NCI-H187 (cell line): Measurements from ENCODE around the gene PLK5.
"Not testable (repeated sequence)": the region's sequence is repeated elsewhere in the genome, so short reads cannot be mapped to it uniquely, and the experiment has no call there.

ENCODE experiments used
- DNase-seq, 2 experiments: peaks; one replicate each; lab custom pipeline; 2025; lab: John Stamatoyannopoulos, UW

PLK5 gene

DNA sequence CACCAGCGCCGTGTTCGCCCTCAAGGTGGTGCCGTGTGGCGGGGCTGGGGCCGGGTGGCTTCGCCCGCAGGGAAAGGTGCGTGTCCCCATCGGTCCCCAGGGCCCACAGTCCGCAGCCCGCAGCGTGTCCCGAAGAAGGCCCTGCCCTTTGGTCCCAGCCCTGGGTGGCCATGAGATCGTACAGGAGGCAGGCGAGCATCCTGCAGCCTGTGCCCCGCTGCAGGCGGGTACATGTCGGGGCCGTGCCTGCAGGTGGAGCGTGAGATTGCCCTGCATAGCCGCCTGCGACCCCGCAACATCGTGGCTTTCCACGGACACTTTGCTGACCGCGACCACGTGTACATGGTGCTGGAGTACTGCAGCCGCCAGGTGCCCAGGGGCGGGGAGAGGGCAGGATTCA is 1.5 kb downstream of the PLK5 start:
- no peak for DNase-seq

DNA sequence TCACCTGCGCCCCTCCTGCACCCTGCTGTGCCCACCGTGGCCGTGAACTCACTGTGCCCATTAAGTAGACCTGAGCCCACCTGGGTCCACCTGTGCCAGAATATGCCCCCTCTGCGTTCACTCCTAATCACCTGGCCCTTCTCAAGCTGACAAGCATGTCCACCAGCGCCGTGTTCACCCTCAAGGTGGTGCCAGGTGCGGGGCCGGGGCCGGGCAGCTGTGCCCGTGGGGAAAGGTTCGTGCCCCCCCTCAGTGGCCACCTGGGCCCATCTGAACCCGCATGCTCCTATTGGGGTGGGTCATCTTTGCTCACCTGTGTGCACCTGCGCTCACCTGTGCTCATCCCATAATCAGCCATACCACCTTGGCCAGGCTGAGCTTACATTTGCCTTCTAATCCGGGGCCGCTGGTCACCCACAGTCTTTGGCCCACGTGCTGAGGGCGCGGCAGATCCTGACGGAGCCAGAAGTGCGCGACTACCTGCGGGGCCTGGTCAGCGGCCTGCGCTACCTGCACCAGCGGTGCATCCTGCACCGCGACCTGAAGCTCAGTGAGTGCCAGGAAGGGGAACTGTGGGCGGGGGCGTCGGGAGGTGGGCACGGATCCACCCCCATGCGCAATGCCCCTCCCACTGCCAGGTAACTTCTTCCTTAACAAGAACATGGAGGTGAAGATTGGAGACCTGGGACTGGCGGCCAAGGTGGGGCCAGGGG is 2.3 kb downstream of the PLK5 start:
- no peak for DNase-seq

DNA sequence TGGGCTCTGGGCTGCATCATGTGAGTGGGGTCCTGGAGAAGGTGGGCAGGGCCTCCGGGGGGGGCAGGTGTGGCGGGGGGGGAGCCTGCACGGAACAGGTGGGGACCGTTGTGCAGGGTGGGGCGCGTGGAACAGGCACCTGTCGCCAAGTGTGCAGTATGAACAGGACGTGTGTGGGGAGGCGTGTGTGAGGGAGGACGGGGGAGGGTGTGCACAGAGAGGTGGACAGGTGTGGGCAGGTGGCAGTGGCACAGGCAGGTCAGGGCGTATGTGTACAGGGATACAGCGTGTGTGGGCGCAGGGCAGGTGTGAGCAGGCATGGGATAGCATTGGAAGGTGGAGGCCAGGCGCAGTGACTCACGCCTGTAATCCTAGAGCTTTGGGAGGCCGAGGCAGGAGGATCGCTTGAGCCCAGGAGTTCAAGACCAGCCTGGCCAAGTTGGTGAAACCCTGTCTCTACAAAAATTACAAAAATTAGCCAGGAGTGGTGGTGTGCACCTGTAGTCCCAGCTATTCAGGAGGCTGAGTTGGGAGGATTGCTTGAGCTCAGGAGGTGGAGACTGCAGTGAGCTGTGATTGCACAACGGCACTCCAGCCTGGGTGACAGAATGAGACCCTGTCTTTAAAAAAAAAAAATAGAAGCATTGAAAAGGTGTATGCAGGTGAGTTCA is 3.2 kb downstream of the PLK5 start:
- DNase-seq = no peak

DNA sequence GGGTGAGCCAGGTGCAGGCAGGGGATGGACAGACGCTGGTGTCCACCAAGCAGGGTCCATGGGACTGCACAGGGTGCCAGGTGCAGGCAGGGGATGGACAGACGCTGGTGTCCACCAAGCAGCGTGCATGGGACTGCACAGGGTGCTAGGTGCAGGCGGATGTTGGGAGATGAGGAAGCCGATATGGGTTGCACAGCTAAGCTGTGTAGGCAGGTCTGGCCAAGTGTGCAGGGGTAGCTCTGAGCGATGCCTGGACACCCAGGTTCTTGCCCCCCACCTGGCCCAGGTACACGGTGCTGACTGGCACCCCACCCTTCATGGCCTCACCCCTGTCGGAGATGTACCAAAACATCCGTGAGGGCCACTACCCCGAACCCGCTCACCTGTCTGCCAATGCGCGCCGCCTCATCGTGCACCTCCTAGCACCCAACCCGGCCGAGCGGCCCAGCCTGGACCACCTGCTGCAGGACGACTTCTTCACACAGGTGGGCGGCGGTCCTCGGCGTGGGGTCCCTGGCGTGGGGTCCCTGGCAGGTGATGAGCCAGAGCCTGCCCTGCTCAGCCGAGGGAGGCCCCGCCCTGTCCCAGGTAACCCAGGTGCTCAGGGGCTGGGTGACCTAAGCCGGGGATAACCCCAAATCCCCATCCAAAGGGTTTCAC is 3.9 kb downstream of the PLK5 start:
- no peak for DNase-seq

DNA sequence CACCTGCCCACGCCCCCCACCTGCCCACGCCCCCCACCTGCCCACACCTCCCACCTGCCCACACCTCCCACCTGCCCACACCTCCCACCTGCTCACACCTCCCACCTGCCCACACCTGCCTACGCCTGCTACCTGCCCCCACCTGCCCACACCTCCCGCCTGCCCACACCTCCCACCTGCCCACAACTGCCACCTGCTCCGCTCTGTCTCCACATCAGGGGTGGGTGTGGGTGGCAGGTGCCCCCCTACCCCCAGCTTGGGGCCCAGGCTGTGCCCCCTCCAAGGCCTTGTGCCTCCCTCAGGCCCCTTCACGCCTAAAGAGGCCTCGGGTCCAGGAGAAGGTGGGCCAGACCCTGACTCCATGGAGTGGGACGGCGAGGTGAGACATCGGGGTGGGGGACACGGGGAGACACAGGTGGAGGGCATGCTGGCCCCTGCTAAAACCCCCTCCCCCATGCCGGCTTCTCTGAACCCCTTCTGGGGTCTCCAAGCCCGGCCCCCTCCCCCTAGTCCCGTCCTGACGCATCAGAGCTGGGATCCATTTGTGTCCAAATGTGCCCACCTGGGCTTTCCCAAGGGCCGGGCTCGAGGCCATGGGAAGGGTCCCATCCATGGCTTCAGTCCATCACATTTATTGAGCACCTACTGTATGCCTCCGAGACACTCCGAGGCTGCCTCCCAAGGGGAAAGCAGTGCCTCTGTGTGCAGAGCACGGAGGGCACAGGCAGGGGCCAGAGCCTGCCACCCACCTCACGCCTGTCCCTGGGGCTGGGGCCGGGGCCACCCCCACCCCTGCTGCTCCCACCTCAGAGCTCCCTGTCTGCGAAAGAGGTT is 4.9 kb downstream of the PLK5 start:
- no peak for DNase-seq

DNA sequence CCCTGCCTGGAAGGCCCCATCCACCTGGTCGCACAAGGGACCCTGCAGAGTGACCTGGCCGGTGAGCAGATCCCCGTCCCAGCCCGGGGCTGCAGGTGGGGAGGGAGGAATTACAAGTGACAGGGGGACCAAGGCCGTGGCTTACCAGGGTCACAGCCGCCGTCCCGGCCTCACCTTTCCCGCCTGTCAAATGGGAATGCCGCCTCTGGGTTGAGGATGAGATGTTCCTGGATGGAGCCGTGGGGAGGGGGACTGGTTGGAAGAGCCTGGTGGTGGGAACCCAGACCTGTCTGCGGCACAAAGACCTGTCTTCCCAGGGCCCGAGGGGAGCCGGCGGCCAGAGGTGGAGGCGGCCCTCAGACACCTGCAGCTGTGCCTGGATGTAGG is 5.5 kb downstream of the PLK5 start:
- no peak for DNase-seq

DNA sequence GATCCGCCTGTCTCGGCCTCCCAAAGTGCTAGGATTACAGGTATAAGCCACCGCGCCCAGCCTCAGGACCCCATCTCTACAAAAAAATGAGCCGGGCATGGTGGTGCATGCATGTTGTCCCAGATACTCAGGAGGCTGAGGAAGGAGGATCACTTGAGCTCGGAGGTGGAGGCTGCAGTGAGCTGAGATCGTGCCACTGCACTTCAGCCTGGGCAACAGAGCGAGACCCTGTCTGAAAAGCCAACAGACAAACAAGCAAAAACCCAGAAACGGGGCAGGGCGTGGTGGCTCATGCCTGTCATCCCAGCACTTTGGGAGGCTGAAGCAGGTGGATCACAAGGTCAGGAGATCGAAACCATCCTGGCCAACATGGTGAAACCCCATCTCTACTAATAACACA is 7.0 kb downstream of the PLK5 start:
- DNase-seq = not testable (repeated sequence)

DNA sequence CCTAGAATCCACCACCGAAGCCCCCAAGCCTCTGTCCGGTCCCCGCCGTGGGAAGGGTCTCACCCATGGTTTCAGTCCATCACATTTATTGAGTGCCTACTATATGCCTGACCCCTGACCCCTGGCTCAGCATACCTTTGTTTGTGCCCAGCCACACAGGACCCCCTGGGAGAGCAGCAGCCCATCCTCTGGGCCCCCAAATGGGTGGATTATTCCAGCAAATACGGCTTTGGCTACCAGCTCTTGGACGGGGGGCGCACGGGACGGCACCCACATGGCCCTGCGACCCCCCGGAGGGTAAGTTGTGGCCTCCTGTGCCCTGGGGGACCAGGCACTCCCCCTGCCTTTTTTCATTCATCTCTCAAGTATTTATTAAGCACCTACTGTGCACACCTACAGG is 7.7 kb downstream of the PLK5 start:
- no peak for DNase-seq

DNA sequence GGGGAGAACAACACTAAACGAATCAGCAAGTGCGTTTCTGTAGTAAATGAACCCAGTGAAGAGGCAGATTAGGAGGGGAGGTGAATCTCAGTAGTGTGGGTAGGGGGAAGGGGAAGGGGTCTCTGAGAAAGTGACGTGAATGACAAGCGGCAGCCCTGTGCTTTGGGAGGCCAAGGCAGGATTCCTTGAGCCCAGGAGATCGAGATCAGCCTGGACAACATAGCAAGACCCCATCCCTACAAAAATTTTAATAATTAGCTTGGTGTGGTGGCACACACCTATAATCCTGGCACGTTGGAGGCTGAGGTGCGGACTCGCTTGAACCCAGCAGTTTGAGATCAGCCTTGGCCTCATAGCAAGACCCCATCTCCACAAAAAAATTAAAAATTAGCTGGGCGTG is 8.1 kb downstream of the PLK5 start:
- no peak for DNase-seq

DNA sequence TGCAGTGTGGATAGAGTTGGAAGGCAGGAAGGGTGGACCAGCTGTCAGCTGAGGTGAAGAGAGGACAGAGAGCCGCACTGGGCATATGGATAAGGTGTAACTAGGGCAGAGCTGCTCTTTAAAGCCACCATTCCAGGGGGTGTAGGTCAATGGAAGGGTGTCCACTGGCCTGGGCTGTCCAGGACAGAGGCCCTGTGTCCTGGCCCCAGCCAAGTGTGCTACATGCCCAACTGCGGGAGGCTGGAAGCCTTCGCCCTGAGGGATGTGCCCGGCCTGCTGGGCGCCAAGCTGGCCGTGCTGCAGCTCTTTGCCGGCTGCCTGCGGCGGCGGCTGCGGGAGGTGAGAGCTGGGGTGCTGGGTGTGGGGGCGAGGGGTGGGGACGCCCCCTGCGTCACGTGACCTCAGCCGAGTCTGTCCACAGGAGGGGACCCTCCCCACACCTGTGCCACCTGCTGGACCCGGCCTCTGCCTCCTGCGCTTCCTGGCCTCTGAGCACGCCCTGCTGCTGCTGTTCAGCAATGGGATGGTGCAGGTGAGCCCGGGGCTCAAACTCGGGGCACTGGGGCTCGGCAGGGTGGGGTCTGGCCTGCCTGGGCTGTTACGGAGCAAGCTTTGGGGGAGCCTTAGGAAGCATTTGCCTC is 9.8 kb downstream of the PLK5 start:
- no peak for DNase-seq

DNA sequence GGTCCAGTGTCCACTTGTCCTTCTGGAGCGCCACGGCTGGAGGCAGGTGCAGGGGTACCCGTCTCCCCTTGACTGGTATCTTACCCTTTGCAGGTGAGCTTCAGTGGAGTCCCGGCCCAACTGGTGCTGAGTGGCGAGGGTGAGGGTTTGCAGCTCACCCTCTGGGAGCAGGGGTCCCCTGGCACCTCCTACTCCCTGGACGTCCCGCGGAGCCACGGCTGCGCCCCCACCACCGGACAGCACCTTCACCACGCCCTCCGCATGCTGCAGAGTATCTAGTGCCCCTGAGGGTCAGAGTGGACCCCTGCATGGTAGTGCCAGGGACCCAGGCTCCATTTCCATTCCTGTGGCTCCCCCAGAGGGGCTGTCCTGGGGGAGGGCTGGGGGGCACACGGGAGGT is 11.1 kb downstream of the PLK5 start:
- DNase-seq = no peak

DNA sequence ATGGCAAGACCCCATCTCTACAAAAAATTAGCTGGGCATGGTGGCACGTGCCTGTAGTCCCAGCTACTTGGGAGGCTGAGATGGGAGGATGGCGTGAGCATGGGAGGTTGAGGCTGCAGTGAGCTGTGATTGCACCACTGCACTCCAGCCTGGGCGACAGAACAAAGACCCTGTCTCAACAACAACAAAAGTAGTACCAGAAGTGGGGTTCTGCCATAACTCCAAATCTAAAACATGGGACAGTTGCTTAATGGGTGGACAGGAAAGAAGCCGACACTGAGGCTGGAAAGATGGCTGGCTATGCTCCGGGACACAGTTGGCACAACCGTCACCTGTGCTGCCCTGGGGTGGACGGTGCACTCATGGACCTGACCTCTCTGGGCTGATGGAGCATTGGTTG is 11.8 kb downstream of the PLK5 start:
- not testable (repeated sequence) for DNase-seq

DNA sequence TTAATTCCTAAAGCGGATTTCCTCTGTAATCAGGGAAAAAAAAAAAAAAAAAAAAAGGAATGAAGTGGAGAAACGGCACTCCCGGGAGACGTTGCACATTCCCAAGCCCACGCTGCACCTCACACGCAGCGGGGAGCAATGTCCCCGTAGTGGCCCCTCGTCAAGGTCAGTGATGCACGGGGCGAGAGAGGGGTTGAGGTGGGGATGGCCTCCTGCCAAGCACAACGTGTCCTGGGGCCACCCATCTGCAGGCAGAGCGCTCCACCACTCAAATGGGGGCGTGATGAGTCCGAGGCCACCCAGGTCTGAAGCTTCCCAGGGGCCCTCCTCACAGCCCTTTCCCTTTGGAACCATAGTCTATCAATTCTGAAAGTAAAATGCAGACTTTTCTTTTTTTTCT is 15.1 kb downstream of the PLK5 start:
- no peak for DNase-seq

DNA sequence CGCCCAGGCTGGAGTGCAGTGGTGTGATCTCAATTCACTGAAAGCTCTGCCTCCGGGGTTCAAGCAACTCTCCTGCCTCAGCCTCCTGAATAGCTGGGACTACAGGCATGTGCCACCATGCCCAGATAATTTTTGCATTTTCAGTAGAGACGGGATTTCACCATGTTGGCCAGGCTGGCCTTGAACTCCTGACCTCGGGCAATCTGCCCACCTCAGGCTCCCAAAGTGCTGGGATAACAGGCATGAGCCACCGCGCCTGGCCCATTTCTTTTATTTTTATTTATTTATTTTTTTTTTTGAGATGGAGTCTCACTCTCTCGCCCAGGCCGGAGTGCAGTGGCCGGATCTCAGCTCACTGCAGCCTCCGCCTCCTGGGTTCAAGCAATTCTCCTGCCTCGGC is 15.9 kb downstream of the PLK5 start:
- not testable (repeated sequence) for DNase-seq

DNA sequence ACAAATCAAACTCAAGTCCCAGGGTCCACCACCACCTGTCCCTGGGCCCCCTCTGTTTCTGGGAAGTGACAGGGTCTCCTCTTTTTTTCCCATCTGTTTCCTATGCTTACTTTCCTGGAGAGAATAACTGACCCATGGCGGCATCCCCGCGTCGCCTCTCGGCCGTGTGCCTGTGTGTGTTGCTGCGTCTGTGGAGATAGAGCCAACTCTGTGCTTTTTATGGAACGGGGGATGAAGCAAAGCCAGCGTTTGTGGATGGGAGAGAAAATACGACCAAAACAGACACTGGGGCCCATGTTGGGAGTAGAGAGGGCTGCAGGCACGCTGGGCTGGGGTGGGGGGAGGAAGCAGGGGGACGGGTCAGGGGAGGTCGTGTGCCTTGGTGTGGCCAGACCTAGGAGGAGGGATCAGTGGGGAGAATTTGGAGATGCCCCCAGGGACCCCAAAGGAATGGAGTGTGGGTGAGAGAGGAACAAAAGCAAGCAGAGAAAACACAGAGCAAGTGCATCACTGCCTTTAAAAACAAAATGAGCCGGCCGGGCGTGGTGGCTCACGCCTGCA is 16.6 kb downstream of the PLK5 start:
- DNase-seq = no peak

DNA sequence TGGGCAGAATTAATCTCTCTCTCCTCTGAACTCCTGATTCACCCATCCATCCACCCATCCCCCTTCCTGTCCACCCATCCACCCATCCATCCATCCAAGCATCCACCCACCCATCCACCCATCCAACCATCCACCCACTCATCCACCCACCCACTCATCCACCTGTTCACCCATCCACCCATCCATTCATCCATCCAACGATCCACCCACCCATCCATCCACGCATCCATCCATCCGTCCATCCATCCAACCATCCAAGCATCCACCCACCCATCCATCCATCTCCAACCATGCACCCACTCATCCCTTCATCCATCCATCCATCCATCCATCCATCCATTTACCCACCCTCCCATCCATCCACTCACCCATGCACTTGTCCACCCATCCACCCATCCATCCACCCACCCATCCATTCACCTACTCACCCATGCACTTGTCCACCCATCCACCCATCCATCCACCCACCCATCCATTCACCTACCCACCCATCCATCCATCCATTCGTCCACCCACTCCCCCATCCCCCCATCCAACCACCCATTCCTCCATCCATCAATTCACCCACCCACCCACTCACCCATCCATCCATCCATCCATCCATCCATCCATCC is 25.6 kb downstream of the PLK5 start:
- no peak for DNase-seq

DNA sequence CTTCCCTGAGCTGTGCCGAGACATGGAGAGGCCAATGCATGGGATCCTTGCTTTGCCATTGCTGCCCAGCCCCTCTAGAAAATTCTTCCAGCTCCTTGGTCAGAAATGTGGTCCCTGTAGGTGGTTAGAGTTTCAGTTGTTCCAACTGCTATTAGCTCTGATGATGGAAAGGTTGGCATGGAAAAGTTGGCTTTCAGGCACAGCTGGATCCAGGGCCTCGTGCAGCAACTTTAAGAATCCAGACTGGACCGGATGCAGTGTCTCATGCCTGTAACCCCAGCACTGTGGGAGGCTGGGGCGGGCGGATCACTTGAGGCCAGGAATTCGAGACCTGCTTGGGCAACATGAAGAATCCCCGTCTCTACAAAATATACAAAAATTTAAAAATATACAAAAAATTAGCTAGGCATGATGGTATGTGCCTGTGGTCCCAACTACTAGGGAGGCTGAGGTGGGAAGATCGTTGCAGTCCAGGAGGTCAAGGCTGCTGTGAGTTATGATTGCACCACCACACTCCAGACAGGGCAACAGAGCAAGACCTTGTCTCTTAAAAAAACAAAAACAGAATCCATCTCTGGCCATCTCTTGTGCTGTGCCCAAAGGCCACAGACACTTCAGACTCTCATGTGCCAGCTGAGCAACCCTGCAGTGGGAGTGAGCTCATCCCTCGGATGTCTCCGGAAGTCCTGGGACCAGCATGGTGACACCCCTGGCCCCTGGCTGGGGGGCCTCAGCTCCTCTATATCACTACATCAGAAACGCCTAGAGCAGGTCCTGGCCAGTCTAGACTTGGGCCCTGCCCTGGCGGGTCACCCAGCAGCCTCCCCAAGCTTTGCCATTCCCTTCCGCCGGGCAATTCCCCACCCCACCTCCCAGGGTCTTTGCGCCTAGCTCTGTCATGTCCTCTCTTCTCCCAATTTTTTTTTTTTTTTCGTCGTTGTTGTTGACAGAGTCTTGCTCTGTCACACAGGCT is 27.5 kb downstream of the PLK5 start:
- no peak for DNase-seq

DNA sequence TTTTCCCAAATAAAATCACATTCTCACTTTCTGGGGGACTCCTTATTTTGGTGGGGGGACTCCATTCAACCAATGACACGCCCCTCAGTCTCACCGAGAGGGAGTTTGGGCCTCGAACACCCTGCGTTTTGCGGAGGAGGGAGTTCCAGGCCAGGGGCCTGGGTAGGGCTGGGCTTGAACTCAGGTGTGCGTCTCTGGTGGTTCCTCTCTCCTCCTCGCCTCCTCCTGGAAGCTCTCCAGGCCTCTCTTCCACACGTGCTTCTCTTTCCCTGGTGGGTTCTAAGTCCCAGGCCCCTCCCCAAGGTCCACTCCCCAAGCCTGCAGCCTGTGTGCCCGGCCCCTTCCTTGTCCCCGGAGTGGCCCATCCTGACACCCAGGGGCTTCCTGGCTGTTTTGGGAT is 29.5 kb downstream of the PLK5 start:
- no peak for DNase-seq

DNA sequence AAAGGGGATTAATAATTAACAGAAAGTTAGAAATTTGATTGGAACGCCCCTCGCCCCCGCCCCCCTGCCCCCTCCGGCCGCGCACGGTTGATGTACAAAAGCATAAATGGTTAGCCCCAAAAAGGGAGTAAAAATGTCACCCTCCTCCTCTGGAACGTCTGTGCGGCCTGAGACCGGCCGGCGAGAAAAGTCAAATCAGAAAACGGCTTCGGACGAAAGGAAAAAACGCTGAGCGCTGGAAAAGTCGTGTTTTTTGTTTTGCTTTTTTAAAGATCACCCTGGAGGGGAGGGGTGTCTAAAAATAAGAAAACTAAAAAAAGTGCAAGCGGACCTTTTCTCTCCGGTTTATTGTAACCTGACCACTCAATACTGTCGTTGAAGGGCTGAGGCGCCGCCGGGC is 31.1 kb downstream of the PLK5 start:
- DNase-seq = no peak
